Effector memory CD4-positive, alpha-beta T cell (primary cell): Measurements from ENCODE around the gene GET3.
A peak's percentile ranks its signal among the peaks of the same experiment; 100 is the strongest.
"Not testable (repeated sequence)": the region's sequence is repeated elsewhere in the genome, so short reads cannot be mapped to it uniquely, and the experiment has no call there.

Experiments
- DNase-seq, 3 donors: peaks; one replicate each; pipeline ENCODE4 v3.0.0-alpha.2; 2020
- H3K27ac ChIP-seq: 2 replicates; pipeline ENCODE4 v1.7.0; 2013; ENCODE audit warnings: mild to moderate bottlenecking, low read length, moderate library complexity; ENCODE audit not compliant: insufficient read depth, poor library complexity, severe bottlenecking
- H3K27me3 ChIP-seq: replicated peaks from 2 replicates; pipeline ENCODE4 v1.7.0; 2013; ENCODE audit warnings: mild to moderate bottlenecking, low read length; ENCODE audit not compliant: insufficient read depth, control insufficient read depth, poor library complexity, severe bottlenecking
- H3K36me3 ChIP-seq: 2 replicates; pipeline ENCODE4 v1.7.0; 2013; ENCODE audit warnings: mild to moderate bottlenecking, low read length, moderate library complexity; ENCODE audit not compliant: control insufficient read depth, insufficient read depth
- H3K4me1 ChIP-seq: 2 replicates; pipeline ENCODE4 v1.7.0; 2013; ENCODE audit warnings: low read length, mild to moderate bottlenecking; ENCODE audit not compliant: control insufficient read depth, insufficient read depth, poor library complexity, severe bottlenecking
- H3K4me3 ChIP-seq: 2 replicates; pipeline ENCODE4 v1.7.0; 2013; ENCODE audit warnings: low read length, low read depth, mild to moderate bottlenecking; ENCODE audit not compliant: insufficient read depth, poor library complexity, severe bottlenecking
- H3K9me3 ChIP-seq: 2 replicates; pipeline ENCODE4 v1.7.0; 2013; ENCODE audit warnings: mild to moderate bottlenecking, low read length, moderate library complexity; ENCODE audit not compliant: control insufficient read depth

The GET3 gene

GRCh38 chr19:12725612-12726011 lies 11.7 kb upstream of the GET3 start:
- H3K4me3 ChIP-seq, H3K27me3 ChIP-seq, H3K9me3 ChIP-seq, DNase-seq, H3K27ac ChIP-seq: not testable (repeated sequence)
- Histone ChIP-seq H3K36me3 (peaks cover 22% of the 10 kb centered on the region), H3K4me1 (peaks cover 15% of the 10 kb centered on the region)

- Histone ChIP-seq H3K27me3 (no peaks in the 10 kb centered on the region), H3K9me3 (no peaks in the 10 kb centered on the region), H3K4me1 (peaks cover 7% of the 10 kb centered on the region), H3K27ac (no peak overlapping the region), H3K4me3 (no peak overlapping the region), H3K36me3 (peaks cover 34% of the 10 kb centered on the region)
- DNase-seq, result no peak
Observed at GRCh38 chr19:12726988-12727316, 10.3 kb upstream of the GET3 start.

GRCh38 chr19:12727745-12728433 lies 9.4 kb upstream of the GET3 start:
- Histone ChIP-seq H3K9me3 (no peaks in the 10 kb centered on the region), H3K4me3 (no peak overlapping the region), H3K36me3 (peaks cover 34% of the 10 kb centered on the region), H3K27me3 (no peaks in the 10 kb centered on the region), H3K4me1 (peaks cover 8% of the 10 kb centered on the region), H3K27ac (no peak overlapping the region)
- DNase-seq, result no peak

DNA sequence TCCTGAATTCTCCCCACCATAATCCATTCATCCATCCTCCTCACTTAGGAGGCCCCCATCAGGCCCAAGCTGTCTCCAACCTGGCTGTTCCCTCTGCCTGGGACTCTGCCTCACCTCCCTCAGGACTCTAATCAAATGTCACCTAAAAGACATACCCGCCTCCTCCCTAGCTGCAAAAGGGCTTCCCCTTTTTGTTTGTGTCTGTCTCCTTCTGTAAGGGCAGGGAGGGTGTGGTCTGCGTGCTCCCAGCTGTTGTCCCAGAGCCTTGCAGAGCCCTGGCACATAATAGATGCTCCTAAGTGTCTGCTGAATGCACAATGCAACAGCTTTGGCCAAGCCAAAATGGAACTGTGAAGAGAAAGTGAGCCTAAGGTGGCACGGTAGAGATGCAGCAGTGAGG lies 7.2 kb upstream of the GET3 start:
- Histone ChIP-seq H3K27me3 (no peaks in the 10 kb centered on the region), H3K4me3 (no peak overlapping the region), H3K9me3 (no peaks in the 10 kb centered on the region), H3K4me1 (peaks cover 15% of the 10 kb centered on the region), H3K27ac (no peak overlapping the region), H3K36me3 (peaks cover 34% of the 10 kb centered on the region)
- no peak for DNase-seq

DNA sequence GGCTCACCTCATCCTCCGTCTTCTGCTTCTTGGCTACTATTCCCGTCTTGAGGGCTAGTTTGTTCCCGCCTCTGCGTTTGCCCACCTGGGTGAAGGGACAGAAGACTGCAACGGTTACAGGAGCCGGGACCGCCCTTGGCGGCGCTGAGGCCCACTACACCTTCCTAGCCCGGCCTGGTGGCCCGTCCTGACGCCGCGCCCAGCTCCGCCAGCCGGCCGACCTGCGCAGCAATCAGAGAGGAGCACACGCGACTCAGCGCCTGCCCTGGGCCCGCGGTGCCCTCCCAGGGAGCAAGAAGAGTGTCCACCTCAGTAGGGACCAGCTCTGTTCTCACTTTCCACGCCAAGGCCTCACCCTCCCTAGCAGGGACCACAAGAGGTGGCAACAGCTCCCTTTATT lies 6.0 kb upstream of the GET3 start:
- Histone ChIP-seq H3K4me1 (peaks cover 19% of the 10 kb centered on the region), H3K9me3 (no peaks in the 10 kb centered on the region), H3K36me3 (peaks cover 34% of the 10 kb centered on the region), H3K4me3 (no peak overlapping the region), H3K27me3 (no peaks in the 10 kb centered on the region), H3K27ac (no peak overlapping the region)
- DNase-seq, result no peak

GRCh38 chr19:12733369-12734214 lies 3.7 kb upstream of the GET3 start:
- Histone ChIP-seq H3K4me1 (peaks cover 32% of the 10 kb centered on the region), H3K36me3 (peaks cover 27% of the 10 kb centered on the region), H3K27ac (peak overlapping the region; percentile 96), H3K4me3 (peak overlapping the region; percentile 94), H3K9me3 (no peaks in the 10 kb centered on the region), H3K27me3 (no peaks in the 10 kb centered on the region)
- no peak for DNase-seq

- no peak for DNase-seq
- H3K27ac ChIP-seq, result peak overlapping the region; percentile 90
- H3K27me3 ChIP-seq, result no peaks in the 10 kb centered on the region
- H3K36me3 ChIP-seq, result no peaks in the 10 kb centered on the region
- no peaks in the 10 kb centered on the region for H3K9me3 ChIP-seq
- H3K4me3 ChIP-seq, result peak overlapping the region; percentile 85
- peaks cover 28% of the 10 kb centered on the region for H3K4me1 ChIP-seq
Observed at GRCh38 chr19:12737835-12738351, 596 bp downstream of the GET3 start.

DNA sequence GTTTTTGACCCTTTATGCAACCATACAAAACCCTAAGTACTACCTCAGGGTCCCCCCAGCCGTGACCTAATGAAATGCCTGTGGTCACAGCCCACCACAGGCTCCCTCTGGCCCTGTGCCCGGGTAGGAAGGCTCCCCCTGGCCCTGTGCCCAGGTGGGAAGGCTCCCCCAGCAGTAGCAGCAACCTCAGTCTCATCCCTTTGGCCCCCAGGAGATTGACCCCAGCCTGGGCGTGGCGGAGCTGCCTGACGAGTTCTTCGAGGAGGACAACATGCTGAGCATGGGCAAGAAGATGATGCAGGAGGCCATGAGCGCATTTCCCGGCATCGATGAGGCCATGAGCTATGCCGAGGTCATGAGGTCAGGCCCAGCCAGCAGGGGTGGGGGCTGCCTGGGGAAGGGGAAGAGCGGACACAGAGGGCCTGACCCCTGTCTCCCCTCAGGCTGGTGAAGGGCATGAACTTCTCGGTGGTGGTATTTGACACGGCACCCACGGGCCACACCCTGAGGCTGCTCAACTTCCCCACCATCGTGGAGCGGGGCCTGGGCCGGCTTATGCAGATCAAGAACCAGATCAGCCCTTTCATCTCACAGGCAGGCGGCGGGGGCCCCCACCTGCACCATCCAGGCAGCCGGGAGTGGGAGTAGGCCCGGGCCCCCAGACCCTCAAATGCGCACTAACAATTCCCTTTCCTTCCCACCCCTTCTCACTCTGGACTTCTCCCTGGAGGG lies 8.0 kb downstream of the GET3 start:
- no peaks in the 10 kb centered on the region for H3K4me1 ChIP-seq
- H3K27me3 ChIP-seq, result no peaks in the 10 kb centered on the region
- H3K27ac ChIP-seq, result no peak overlapping the region
- H3K9me3 ChIP-seq, result peaks cover 6% of the 10 kb centered on the region
- no peak for DNase-seq
- H3K36me3 ChIP-seq, result peaks cover 34% of the 10 kb centered on the region
- H3K4me3 ChIP-seq, result no peak overlapping the region

DNA sequence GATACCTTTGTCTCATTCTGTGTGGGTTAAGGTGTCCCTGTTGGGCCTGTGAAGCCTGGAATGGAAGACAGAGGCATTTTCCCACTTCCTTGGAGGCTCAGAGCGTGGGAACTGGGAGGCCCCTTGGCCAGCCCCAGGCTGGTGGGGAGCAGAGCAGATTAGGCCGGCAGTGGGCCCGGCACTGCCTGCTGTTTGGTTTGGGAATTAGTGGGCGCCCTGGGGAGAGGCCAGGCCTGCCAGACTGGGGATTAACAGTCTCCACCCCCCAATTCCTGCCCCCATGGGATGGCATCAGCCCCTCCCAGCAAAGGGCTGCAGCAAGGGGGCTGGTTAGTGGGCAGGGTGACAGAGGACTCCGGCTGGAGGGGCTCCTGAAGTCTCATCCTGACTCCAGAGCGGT lies 11.2 kb downstream of the GET3 start:
- no peak for DNase-seq
- peaks cover 34% of the 10 kb centered on the region for H3K36me3 ChIP-seq

More for the DNA sequence above, 11.2 kb downstream of the GET3 start:
- H3K4me1 ChIP-seq, result no peaks in the 10 kb centered on the region
- no peak overlapping the region for H3K4me3 ChIP-seq
- H3K27me3 ChIP-seq, result peaks cover under 1% of the 10 kb centered on the region
- peaks cover 6% of the 10 kb centered on the region for H3K9me3 ChIP-seq
- H3K27ac ChIP-seq, result no peak overlapping the region
